GM19099 (cell line): ENCODE data around the gene ARL1.
A peak's percentile ranks its signal among the peaks of the same experiment; 100 is the strongest.

Source experiments
- POLR2A ChIP-seq: IDR thresholded peaks from 3 replicates; pipeline ENCODE4 v1.6.1; 2011; ENCODE audit warnings: low read depth; ENCODE audit not compliant: insufficient read length; ENCODE audit errors: extremely low read depth

ARL1 gene

GRCh38 chr12:101407436-101408345, at the start of gene ARL1:
ARL1 (minus strand) TSS chr12:101407772; CDS start chr12:101407645, 127 bp downstream.
- peak; percentile 85 for TF ChIP-seq POLR2A

DNA sequence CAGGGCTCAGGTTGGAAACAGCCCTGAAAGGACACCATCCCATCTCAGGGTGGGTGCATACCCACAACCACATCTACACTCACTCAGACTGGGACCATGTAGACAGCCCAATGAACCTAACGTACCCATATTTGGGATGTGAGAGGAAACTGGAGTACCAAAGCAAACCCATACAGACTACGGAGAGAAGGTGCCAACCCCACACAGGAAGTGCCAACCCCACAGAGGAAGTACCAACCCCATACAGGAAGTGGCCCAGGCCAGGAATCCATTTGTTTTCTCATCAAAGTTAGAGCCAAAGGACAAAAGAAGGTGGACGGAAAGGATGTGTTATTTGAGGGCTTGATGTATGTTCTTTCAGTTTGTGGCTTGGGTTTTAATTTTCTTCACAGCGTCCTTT, 48.1 kb upstream of the ARL1 start:
- TF ChIP-seq POLR2A = no peak

DNA sequence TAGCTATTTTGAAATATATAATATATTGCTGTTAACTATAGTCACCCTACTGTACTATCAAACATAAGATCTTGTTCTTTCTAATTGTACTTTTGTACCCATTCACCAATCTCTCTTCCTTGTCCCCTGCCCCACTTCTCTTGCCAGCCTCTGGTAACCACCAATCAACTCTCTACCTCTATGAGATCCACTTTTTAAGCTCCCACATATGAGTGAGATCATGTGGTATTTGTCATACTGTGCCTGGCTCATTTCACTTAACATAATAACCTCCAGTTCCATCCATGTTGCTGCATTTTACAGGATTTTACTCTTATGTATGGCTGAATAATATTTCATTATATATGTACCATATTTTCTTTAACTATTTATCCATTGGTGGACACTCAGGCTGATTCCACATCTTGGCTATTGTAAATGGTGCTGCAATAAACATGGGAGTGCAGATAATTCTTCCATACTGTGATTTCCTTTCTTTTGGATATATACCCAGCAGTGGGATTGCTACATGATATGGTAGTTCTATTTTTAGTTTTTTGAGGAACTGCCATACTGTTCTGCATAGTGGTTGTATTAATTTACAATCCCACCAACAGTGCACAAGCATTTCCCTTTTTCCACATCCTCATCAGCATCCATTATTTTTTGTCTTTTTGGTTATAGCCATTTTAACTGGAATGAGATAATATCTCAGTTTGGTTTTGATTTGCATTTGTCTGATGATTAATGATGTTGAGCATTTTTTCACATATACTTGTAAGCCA, 34.1 kb upstream of the ARL1 start:
- TF ChIP-seq POLR2A = no peak

- no peak for TF ChIP-seq POLR2A
These were observed 31.7 kb upstream of the ARL1 start for GRCh38 chr12:101439236-101439635.

DNA sequence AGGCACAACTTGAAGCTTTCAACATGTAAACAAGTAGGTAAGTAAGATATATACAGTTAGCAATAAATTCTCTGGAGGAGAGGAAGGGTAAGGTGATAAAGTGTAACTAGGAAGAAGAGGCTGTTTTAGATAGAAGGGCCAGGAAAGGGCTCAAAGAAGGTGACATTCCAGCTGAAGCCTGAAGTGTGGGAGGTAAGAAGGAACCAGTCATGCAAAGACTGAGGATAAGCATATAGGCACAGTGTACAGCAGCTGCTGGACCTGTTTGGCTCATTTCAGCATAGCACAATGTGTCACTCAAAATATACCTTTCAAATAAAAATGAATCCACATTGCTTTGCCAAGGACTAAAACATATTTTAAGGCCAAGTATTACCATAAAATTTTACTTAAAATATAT, 28.6 kb upstream of the ARL1 start:
- no peak for TF ChIP-seq POLR2A

DNA sequence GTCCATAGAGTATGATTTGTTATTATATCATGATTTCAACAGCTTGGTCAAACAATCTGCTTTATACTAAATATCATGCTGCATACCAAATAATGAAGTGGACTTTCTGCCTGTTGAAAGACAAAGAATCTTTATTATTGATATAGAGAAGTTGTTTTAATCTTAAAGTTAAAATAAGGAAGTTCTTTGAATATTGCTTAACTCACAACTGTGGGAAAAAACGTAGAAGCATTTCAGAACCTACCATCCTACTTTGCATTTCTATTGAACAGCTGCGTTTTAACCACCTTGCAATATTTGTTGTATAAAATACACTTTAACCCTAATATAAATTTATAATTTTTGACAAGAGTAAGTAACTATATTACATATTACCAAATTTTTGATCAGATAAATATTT, 22.9 kb upstream of the ARL1 start:
- no peak for TF ChIP-seq POLR2A

DNA sequence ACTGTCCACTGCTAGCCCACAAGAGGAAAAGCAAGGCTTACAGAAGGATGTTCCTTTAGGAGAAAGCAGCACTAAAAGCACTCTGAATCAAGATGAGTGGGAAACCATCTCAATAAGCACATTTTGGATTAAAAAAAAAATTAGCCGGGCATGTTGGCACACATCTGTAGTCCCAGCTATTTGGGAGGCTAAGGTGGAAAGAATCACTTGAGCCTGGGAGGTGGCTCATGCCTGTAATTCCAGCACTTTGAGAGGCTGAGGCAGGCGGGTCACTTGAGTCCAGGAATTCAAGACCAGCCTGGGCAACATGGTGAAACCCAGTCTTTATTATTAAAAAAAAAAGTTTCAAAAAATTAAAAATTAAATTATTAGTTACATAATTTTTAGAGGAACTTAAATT, 17.0 kb upstream of the ARL1 start:
- no peak for TF ChIP-seq POLR2A

- TF ChIP-seq POLR2A = no peak
These were observed 7.7 kb upstream of the ARL1 start for GRCh38 chr12:101415228-101415627.

DNA sequence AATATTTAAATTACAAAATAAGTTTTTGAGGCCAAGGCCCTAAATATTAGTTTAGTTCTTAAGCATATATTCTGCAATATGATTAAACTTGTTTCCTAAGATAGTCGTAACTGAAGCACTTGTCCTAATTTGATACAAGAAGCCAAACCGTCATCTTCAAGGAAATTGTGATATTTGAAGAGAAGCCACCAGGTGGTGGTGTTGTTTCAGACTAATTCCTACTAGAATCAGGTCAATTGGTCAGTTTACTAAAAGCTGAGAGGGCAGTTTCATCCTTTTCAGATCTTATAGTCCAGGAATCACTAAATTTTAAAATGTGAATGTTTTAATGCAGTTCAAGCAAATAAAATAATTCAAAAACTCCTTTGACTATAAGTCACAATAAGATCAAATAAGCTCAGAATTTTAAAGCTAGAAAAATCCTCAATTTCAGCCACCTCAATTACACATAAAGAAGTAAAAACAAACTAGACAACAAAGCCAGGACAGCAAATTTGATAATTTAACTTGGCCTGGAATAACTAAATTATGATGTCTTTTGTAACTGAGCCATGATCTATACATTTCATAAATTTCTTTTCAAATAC, 7.1 kb upstream of the ARL1 start:
- TF ChIP-seq POLR2A = no peak

DNA sequence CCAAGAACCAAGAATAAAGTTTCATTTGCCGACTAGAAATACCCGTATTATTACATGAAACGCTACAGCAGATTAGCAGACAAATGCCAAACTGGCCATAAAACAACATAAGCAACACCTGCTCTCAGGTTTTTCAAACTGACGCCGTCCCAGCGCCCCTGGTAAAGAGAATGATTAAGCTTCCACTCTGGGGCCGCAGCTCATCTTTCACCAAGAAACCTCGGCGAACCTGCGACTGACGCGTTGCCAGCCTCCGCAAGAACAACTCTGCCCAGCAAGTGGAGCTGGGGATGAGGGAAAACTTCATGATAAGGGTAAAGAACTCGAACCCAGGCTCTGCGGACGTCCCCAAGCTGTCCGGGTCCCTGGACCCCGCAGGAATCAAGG, 530 bp downstream of the ARL1 start:
- TF ChIP-seq POLR2A = no peak

- no peak for TF ChIP-seq POLR2A
These were observed 28.4 kb downstream of the ARL1 start for GRCh38 chr12:101379149-101379548.

DNA sequence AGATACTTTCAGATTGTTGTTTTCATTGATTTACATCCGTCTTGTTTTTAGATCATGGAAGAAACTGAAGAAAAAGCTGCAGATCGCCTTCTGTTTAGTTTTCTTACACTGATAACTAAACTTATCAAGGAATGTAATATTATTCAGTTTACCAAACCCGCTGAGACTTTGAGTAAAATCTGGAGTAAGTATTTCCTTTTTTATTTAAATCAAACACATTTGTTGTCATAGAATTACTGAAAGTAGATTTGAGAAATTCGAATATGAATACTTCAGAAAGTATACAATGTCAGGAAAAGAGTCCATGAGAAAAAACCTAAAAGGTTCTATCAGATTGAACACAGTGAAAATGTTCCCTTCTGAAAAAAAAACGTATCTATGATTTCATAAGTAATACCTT, 32.0 kb downstream of the ARL1 start:
- no peak for TF ChIP-seq POLR2A

DNA sequence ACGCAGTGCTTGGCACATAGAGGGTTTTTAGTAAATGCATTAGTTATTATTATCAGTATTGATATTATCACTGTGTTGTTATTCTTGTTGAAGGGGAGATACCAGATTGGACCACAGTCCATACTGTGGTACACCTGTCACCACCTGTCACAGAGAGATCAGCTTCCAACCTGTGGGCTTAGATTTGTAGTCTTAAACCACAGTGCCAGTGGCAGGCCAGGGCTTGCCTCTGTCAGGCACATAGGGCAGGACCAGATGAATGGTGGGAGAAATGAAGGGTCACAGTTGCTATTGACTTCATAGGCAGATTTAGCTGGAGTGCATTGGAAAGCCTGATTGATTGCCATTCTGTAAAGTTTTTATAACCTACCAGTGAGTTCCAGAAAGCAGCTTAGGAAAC, 35.1 kb downstream of the ARL1 start:
- no peak for TF ChIP-seq POLR2A

DNA sequence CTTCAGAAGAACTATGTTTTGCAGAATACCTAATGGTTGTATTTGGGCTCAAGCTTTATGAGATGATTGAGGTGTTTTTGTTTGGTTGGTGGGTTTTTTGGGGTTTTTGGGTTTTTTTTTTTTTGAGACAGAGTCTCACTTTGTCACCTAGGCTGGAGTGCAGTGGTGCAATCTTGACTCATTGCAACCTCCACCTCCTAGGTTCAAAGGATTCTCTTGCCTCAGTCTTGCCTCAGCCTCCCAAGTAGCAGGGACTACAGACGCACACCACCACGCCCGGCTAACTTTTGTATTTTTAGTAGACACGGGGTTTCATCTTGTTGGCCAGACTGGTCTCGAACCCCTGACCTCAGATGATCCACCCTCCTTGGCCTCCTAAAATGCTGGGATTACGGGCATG, 39.6 kb downstream of the ARL1 start:
- no peak for TF ChIP-seq POLR2A

- no peak for TF ChIP-seq POLR2A
These were observed 46.1 kb downstream of the ARL1 start for GRCh38 chr12:101361455-101361854.

DNA sequence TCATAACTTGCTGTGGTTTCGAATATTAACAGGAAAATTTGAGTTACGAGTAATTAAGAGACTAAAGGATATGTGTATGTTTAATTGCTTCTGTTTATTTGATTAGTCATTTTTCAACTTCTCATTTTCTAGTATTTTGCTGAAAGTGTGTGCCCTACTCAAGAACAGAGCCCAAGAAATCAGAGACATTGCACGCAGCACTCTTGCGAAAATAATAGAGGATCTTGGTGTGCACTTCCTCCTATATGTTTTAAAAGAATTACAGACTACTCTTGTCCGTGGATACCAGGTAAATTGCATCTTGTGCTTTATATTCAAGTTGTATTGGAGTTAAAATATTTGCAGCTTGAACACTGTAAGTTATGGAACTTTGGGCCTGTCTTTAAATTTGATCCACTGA, 50.8 kb downstream of the ARL1 start:
- no peak for TF ChIP-seq POLR2A

GRCh38 chr12:101351682-101352081, 55.9 kb downstream of the ARL1 start:
- no peak for TF ChIP-seq POLR2A

DNA sequence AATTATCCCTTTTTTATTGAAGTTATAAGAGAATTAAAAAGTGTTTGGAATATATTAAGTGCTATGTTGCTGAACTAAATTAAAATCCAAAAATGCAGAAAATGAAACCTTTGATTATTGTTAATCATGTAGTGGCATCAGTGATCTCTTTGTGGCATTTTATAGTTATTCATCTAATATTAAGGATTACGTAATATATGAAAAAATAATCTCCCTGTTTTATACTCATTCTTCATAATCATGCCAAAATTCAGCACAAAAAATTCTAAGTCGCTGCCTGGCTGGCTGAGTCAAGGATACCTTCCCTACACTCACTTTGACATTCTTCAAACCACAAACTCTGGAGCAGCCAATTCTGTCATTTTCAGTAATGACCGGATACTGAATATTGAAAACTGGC, 63.7 kb downstream of the ARL1 start:
- no peak for TF ChIP-seq POLR2A
